ENCODE measurements around the gene NBEAL1. TPM values are rescaled to one million over a fixed set of nuclear protein-coding genes. Genes with fewer than 3 reads are reported as not detected.
"Not testable (repeated sequence)": the region's sequence is repeated elsewhere in the genome, so short reads cannot be mapped to it uniquely, and the experiment has no call there.

The NBEAL1 gene
- total RNA-seq, 1 donor from 2014 or later = 67.2 TPM

- Histone ChIP-seq H3K27ac (no peak overlapping the region), H3K27me3 (ENCODE audit: low read depth) (no peaks in the 10 kb centered on the region), H3K4me1 (no peaks in the 10 kb centered on the region), H3K36me3 (peaks cover 22% of the 10 kb centered on the region), H3K4me3 (no peak overlapping the region), H3K9me3 (no peaks in the 10 kb centered on the region)
- ATAC-seq = no peak
- TF ChIP-seq CTCF (IDR thresholded peaks at IDR 0.05) = no peak
- intact Hi-C loops (cut with DNase I) = no loop called here
- DNase-seq = no peak
Measured at GRCh38 chr2:203072371-203072770, 57.7 kb downstream of the NBEAL1 start.

DNA sequence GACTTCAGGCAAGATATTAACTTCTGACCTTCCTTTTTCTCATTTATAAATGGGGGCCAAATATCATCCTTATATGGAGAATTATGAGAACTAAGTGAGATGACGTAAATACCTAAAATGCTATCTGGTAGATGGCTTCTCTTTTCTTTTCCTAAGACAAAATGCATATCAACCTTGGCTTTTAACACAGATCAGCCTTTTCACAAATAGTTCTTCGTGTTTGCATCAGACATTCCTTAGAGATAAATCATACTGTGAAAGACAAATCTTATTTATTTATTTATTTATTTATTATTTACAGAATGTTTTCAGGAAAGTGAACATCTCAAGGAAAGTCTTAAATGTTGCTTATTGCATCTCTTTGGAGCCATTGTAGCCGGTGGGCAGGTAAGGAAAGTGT, 62.8 kb downstream of the NBEAL1 start:
- peaks cover 3% of the 10 kb centered on the region for H3K4me1 ChIP-seq
- H3K27ac ChIP-seq = no peak overlapping the region
- intact Hi-C loops (cut with DNase I) = no loop called here
- DNase-seq (no peak), ATAC-seq (no peak)
- no peaks in the 10 kb centered on the region for H3K27me3 ChIP-seq (ENCODE audit: low read depth)
- peaks cover 20% of the 10 kb centered on the region for H3K36me3 ChIP-seq
- no peaks in the 10 kb centered on the region for H3K9me3 ChIP-seq
- TF ChIP-seq CTCF (IDR thresholded peaks at IDR 0.05) = no peak
- no peak overlapping the region for H3K4me3 ChIP-seq

GRCh38 chr2:203080447-203081045, 65.9 kb downstream of the NBEAL1 start:
- DNase-seq (no peak), ATAC-seq (no peak)
- no peak for TF ChIP-seq CTCF (IDR thresholded peaks at IDR 0.05)
- Histone ChIP-seq H3K27me3 (ENCODE audit: low read depth) (no peaks in the 10 kb centered on the region), H3K4me3 (no peak overlapping the region), H3K9me3 (no peaks in the 10 kb centered on the region), H3K27ac (no peak overlapping the region), H3K4me1 (peaks cover 3% of the 10 kb centered on the region), H3K36me3 (peaks cover 40% of the 10 kb centered on the region)
- intact Hi-C loops (cut with DNase I) = no loop called here

GRCh38 chr2:203083328-203083727, 68.7 kb downstream of the NBEAL1 start:
- H3K4me3 ChIP-seq = no peak overlapping the region
- no peak for DNase-seq
- H3K36me3 ChIP-seq = peaks cover 56% of the 10 kb centered on the region
- intact Hi-C loops (cut with DNase I) = no loop called here
- no peaks in the 10 kb centered on the region for H3K27me3 ChIP-seq (ENCODE audit: low read depth)
- H3K9me3 ChIP-seq = no peaks in the 10 kb centered on the region
- no peak for TF ChIP-seq CTCF (IDR thresholded peaks at IDR 0.05)
- no peak for ATAC-seq
- H3K27ac ChIP-seq = no peak overlapping the region
- peaks cover 3% of the 10 kb centered on the region for H3K4me1 ChIP-seq

DNA sequence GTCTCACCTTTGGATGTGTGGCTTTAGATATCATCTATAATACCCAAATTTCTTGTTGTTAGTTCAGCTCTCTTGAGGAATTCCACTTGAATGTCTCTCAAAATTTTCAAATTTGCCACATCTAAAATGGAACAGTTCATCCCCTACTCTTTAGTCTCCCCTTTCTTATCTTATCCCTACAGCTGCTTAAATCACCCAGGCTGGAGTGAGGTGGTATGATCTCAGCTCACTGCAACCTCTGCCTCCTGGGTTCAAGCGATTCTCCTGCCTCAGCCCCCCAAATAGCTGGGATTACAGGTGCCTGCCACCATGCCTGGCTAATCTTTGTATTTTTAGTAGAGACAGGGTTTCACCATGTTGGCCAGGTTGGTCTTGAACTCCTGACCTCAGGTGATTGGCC, 71.7 kb downstream of the NBEAL1 start:
- H3K4me1 ChIP-seq; ATAC-seq; H3K27ac ChIP-seq; H3K27me3 ChIP-seq (ENCODE audit: low read depth); intact Hi-C loops (cut with DNase I); DNase-seq; H3K9me3 ChIP-seq; H3K4me3 ChIP-seq: not testable (repeated sequence)
- peaks cover 52% of the 10 kb centered on the region for H3K36me3 ChIP-seq

- peaks cover 41% of the 10 kb centered on the region for H3K36me3 ChIP-seq
- H3K27me3 ChIP-seq (ENCODE audit: low read depth); H3K9me3 ChIP-seq; intact Hi-C loops (cut with DNase I); DNase-seq; ATAC-seq; H3K4me3 ChIP-seq; H3K4me1 ChIP-seq; H3K27ac ChIP-seq: not testable (repeated sequence)
Measured at GRCh38 chr2:203090721-203091120, 76.0 kb downstream of the NBEAL1 start.

DNA sequence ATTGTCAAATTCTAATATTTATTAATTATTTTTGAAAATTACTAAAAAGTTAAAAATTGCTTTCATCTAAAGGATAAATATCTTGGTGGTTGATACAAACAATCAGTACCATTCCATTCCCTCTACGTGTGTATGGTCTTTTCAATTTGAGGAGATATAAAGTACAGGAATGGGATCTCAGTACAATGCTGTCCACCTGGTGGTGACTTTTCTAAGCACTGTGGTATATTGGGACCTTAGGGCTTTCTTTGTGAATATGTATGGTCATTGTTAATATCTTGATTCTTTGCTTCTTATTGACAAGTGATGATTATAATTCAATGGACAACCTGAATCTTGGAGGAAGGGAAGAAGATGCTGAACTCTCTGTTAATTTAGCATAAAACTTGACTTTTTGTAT, 83.1 kb downstream of the NBEAL1 start:
- ATAC-seq (no peak), DNase-seq (no peak)
- intact Hi-C loops (cut with DNase I) = no loop called here
- Histone ChIP-seq H3K4me1 (no peaks in the 10 kb centered on the region), H3K36me3 (peaks cover 42% of the 10 kb centered on the region), H3K27ac (no peak overlapping the region), H3K9me3 (no peaks in the 10 kb centered on the region), H3K4me3 (no peak overlapping the region), H3K27me3 (ENCODE audit: low read depth) (no peaks in the 10 kb centered on the region)
- no peak for TF ChIP-seq CTCF (IDR thresholded peaks at IDR 0.05)

DNA sequence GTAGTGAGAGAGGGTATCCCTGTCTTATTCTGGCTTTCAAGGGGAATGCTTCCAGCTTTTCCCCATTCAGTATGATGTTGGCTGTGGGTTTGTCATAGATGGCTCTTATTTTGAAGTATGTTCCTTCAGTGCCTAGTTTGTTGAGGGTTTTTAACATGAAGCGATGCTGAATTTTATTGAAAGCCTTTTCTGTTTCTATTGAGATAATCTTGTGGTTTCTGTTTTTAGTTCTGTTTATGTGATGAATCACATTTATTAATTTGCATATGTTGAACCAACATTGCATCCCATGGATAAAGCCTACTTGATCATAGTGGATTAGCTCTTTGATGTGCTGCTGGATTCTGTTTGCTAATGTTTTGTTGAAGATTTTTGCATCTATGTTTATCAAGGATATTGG, 87.7 kb downstream of the NBEAL1 start:
- peaks cover 31% of the 10 kb centered on the region for H3K36me3 ChIP-seq
- peaks cover 17% of the 10 kb centered on the region for H3K9me3 ChIP-seq
- ATAC-seq; H3K27ac ChIP-seq; H3K4me3 ChIP-seq; intact Hi-C loops (cut with DNase I); H3K4me1 ChIP-seq; DNase-seq; H3K27me3 ChIP-seq (ENCODE audit: low read depth): not testable (repeated sequence)
